HG03469 (cell line): ENCODE results near the gene ZBTB49.
"Not testable (repeated sequence)": the region's sequence is repeated elsewhere in the genome, so short reads cannot be mapped to it uniquely, and the experiment has no call there.

ENCODE experiments used
- ATAC-seq: cut with Tn5 transposase; IDR thresholded peaks from one replicate; pipeline ENCODE4 v1.9.1; 2021; ENCODE audit warnings: mild to moderate bottlenecking, moderate library complexity, moderate number of reproducible peaks; ENCODE audit not compliant: unreplicated experiment

Gene ZBTB49

GRCh38 chr4:4321951-4322688 is 32.1 kb downstream of the ZBTB49 start:
- ATAC-seq: no peak

GRCh38 chr4:4323705-4324534 is 33.9 kb downstream of the ZBTB49 start:
- ATAC-seq: no peak

- ATAC-seq: no peak
Observed at GRCh38 chr4:4325321-4325720, 35.3 kb downstream of the ZBTB49 start.

- no peak for ATAC-seq
Observed at GRCh38 chr4:4326166-4326565, 36.1 kb downstream of the ZBTB49 start.

- no peak for ATAC-seq
Observed at GRCh38 chr4:4327652-4328121, 37.6 kb downstream of the ZBTB49 start.

DNA sequence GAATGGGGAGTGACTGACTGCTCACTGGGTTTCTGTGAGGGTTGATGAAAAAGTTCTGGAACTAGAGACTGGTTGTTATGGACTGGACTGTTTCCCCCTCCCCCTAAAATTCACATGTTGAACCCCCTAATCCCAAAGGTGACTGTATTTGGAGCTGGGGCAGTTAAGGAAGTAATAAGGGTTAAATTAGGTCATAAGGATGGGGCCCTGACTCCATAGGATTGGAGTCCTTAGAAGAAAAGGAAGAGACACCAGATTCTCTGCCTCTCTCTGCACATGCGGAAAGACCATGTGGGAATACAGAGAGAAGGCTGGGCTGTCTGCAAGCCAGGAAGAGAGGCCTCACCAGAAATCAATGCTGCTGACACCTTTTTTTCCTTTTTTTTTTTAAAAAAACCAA is 38.2 kb downstream of the ZBTB49 start:
- ATAC-seq: no peak

GRCh38 chr4:4328840-4329239 is 38.8 kb downstream of the ZBTB49 start:
- ATAC-seq: no peak

DNA sequence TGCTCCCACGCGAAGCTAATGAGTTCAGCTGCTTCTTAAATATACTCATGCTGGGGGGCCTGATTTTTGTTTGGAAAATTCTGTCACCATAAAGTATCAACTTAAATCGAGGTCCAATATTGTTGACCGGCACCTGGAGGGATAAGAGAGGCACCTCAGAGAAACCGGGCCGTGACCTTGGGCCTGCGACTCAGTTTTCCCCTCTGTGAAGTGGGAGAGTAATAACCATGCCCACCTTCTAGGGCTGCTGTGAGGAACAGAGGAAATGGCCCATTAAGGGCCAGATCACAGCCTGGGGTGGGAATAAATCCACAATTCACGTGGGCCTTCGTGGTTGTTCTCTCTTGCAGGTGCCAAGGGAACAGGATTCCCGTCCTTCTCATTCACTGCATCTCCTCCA is 39.4 kb downstream of the ZBTB49 start:
- ATAC-seq: no peak

DNA sequence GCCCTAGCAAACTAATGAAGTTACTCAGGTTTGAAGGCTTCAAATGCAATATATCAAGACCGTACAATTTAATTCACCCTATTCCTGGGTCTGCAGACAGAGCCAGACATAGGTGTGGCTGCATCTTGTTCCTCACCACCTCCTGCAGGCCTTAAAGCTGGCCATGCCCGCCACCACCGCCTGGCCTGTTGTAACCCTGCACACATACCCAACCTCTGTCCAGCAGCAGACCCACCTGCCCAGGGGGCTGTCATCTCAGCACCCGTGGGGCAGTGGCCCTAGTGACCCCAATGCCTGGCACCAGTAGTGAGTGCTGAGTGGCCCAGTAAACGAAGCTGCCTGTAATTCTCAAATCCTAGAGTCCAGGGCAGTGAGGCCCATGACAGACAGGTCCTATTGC is 40.7 kb downstream of the ZBTB49 start:
- ATAC-seq: no peak

GRCh38 chr4:4332529-4332928 is 42.5 kb downstream of the ZBTB49 start:
- ATAC-seq: no peak

DNA sequence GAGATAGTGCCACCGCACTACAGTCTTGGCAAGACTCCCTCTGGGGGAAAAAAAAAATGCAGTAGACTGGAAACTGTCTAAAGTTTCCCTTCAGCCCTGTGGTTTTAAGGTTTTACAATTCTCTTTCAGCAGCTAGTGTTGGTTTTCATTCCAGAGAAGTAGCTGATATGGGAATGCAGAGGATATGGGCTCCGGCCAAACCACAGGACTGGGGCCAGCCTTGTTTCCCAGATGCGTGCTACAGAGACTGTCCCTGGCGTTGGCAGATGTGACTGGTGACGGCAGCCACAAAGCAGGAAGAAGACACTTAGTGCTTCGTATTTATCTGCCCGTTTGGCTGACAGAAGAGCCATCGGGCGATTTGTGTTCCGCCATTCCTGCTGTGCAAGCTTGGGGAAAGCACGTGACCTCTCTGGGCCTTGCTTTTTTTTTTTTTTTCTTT is 43.2 kb downstream of the ZBTB49 start:
- no peak for ATAC-seq

DNA sequence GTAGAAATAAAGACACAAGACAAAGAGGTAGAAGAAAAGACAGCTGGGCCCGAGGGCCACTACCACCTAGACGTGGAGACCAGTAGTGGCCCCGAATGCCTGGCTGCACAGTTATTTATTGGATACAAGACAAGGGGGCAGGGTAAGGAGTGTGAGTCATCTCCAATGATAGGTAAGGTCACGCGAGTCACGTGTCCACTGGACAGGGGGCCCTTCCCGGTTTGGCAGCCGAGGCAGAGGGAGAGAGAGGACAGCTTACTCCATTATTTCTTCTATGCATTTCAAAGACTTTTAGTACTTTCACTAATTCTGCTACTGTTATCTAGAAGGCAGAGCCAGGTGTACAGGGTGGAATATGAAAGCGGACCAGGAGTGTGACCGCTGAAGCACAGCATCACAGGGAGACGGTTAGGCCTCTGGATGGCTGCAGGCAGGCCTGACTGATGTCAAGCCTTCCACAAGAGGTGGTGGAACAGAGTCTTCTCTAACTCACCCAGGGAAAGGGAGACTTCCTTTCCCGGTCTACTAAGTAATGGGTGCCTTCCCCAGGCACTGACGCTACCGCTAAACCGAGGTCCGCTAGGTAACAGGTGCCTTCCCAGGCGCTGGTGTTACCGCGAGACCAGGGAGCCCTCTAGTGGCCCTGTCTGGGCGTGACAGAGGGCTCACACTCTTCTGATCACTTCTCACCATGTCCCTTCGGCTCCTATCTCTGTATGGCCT is 44.9 kb downstream of the ZBTB49 start:
- peak; percentile 80 for ATAC-seq

DNA sequence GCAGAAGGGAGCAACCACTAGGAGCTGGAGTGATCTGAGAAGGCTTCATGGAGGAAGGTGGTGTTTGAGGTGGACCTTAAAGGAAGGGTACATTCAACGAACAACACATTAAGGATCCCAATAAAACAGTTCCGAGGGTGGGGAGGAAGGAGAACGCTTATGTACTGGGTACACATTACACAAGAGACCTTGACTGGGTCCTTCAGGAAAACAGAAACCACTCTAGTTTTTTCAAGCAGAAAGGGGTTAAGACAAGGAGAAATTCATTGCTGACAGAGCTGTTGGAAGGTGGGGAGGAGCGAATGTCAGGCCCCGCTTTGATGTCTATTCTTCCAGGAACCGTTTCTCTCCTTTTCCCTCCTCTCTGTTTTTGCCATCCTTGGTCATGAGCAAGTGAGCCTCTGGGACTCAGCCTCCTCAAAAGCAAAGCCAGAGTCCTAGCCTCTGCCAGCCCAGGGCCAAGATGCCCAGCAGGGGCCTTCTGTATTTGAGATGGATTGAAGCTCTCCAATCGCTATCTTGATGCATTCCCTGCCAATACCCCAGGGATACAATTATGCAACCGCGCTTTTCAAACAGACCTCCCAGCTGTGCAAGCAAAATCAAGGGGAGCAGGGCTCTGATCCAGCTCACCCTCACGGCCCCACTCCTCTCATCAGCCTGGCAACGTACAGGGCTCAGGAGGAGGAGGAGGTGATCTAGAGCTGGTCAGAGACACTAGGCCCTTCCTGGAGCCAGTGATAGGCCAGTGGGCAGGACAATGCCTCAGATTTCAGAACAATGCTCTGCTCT is 48.4 kb downstream of the ZBTB49 start:
- no peak for ATAC-seq

GRCh38 chr4:4339504-4340085 is 49.5 kb downstream of the ZBTB49 start:
- no peak for ATAC-seq

DNA sequence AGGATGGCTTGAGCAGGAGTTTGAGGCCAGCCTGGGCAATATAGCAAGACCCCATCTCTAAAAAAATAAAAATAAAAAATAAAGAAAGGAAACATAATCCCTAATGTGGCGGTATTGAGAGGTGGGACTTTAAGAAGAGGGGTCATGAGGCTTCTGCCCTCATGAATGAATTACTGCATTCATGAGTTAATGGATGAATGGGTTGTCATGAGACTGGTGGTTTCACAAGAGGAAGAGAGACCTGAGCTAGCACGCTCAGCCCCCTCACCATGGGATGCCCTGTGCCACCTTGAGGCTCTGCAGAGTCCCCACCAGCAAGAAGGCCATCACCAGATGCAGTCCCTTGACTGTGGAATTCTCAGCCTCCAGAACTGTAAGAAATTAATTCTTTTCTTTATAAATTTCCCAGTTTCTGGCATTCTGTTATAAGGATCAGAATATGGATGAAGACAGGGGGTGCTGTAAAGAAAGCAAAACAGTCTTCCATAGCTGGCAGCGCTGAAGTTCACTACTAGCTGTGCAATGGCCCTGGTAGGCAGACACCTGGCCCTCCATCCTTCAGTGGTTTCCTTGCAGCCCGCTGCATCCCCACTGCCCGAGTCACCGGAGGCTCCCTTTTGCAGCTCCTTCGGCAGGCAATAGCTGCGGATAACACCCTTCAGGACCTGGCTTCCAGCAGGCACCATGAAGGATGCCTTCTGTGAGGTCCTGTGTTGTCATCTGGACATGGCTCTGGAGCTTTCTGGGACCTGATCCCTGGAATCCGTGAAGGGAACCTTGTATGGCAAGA is 52.0 kb downstream of the ZBTB49 start:
- ATAC-seq: no peak

- no peak for ATAC-seq
Observed at GRCh38 chr4:4343038-4343437, 53.0 kb downstream of the ZBTB49 start.

DNA sequence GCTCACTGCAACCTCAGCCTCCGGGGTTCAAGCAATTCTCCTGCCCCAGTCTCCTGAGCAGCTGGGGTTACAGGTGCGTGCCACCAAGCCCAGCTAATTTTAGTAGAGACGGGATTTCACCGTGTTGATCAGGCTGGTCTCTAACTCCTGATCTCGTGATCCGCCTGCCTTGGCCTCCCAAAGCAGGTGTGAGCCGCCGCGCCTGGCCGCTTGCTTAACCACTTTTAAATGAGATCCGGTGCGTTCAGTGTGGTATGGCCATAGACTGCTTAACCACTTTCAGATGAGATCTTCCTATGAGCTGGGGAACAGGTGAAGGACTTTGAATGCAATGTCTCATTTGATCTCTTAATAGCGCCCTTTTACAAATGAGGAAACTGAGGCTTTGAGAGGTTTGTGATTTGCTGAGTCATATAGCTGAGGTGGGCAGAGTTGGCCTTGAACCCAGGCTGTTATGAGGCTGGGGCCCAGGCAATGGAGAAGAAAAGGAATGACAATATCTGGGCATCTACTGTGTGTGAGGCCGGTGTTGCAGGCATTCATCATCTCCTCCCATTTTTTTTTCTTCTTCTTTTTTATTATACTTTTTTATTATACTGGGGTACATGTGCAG is 55.0 kb downstream of the ZBTB49 start:
- ATAC-seq: peak; percentile 94

DNA sequence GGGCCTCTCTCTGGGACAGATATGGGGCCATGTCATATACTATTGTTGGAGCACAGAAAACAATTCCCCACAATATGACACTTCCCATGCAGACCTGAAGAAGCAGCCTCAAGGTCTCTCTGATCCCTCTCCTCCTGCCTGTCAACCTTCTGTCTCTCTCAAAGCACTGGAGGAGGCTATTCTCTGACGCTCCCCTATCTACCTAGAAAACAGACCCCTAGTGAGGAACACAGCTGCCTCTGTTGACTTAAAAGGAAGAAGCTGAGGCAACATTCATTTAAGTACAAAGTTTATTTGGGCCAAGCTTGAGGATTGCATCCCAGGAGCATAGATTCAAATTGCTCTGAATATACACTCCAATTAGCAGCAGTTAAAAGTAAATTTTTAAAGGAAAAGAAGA is 57.5 kb downstream of the ZBTB49 start:
- no peak for ATAC-seq

- ATAC-seq: not testable (repeated sequence)
Observed at GRCh38 chr4:4348585-4348984, 58.5 kb downstream of the ZBTB49 start.
